GM23338 (cell line): ENCODE results near the gene HDHD3. TPM values are rescaled to one million over a fixed set of nuclear protein-coding genes. Genes with fewer than 3 reads are reported as not detected.

Source experiments
- ATAC-seq: fragments of 200-7000 bp; cut with Tn5 transposase; 3 replicates; pipeline ENCODE4 v1.9.1; 2020
- DNase-seq: peaks from one replicate; pipeline ENCODE4 v3.0.0-alpha.2; 2015; ENCODE audit warnings: low spot score
- H2AFZ ChIP-seq: fragments of 200-600 bp; sonication (generic); 2 replicates; pipeline ENCODE4 v1.8.0; 2016; ENCODE audit warnings: antibody characterized with exemption, mild to moderate bottlenecking, moderate library complexity
- H3F3A ChIP-seq: fragments of 200-600 bp; sonication (generic); replicated peaks from 2 replicates; pipeline ENCODE4 v1.8.0; 2017; ENCODE audit warnings: antibody characterized with exemption, mixed run types, low read depth
- H3K27ac ChIP-seq: fragments of 200-600 bp; sonication (generic); 2 replicates; pipeline ENCODE4 v1.6.1; 2016; ENCODE audit warnings: low read depth
- H3K27me3 ChIP-seq: fragments of 200-600 bp; sonication (generic); 2 replicates; pipeline ENCODE4 v1.8.0; 2016; ENCODE audit warnings: mild to moderate bottlenecking, mixed run types, moderate library complexity; ENCODE audit not compliant: insufficient read depth
- H3K36me3 ChIP-seq: fragments of 200-600 bp; sonication (generic); 2 replicates; pipeline ENCODE4 v1.8.0; 2016; ENCODE audit warnings: mild to moderate bottlenecking; ENCODE audit not compliant: insufficient read depth
- H3K4me1 ChIP-seq: fragments of 200-600 bp; sonication (generic); 2 replicates; pipeline ENCODE4 v1.8.0; 2016; ENCODE audit warnings: mild to moderate bottlenecking, moderate library complexity; ENCODE audit not compliant: insufficient read depth
- H3K4me2 ChIP-seq: fragments of 200-600 bp; sonication (generic); 2 replicates; pipeline ENCODE4 v1.7.1; 2017; ENCODE audit warnings: mixed run types
- H3K4me3 ChIP-seq: fragments of 200-600 bp; sonication (generic); 2 replicates; pipeline ENCODE4 v1.6.1; 2016; ENCODE audit warnings: mixed run types
- H3K79me2 ChIP-seq: fragments of 200-600 bp; sonication (generic); replicated peaks from 2 replicates; pipeline ENCODE4 v1.8.0; 2017; ENCODE audit warnings: mild to moderate bottlenecking; ENCODE audit not compliant: insufficient read depth
- H3K9me2 ChIP-seq: fragments of 200-600 bp; sonication (generic); 2 replicates; pipeline ENCODE4 v1.8.0; 2017; ENCODE audit not compliant: insufficient read depth
- H4K20me1 ChIP-seq: fragments of 200-600 bp; sonication (generic); replicated peaks from 2 replicates; pipeline ENCODE4 v1.8.0; 2017; ENCODE audit warnings: mild to moderate bottlenecking; ENCODE audit not compliant: insufficient read depth
- H3K27ac Mint-ChIP-seq: 2 replicates; pipeline ENCODE4 v1.8.0; 2020; ENCODE audit warnings: inconsistent platforms, mild to moderate bottlenecking, moderate library complexity, mixed read lengths
- H3K27me3 Mint-ChIP-seq: 3 replicates; pipeline ENCODE4 v1.8.0; 2022; ENCODE audit warnings: low read depth, mild to moderate bottlenecking, moderate library complexity, mixed read lengths, inconsistent platforms; ENCODE audit not compliant: insufficient read depth, poor library complexity
- H3K36me3 Mint-ChIP-seq: 3 replicates; pipeline ENCODE4 v1.8.0; 2021; ENCODE audit warnings: low read depth, mild to moderate bottlenecking, inconsistent platforms, moderate library complexity, mixed read lengths
- H3K4me1 Mint-ChIP-seq: 3 replicates; pipeline ENCODE4 v1.8.0; 2020; ENCODE audit warnings: mild to moderate bottlenecking, inconsistent platforms, mixed read lengths
- H3K4me3 Mint-ChIP-seq: 3 replicates; pipeline ENCODE4 v1.8.0; 2021; ENCODE audit warnings: moderate library complexity, mild to moderate bottlenecking, inconsistent platforms, mixed read lengths
- H3K9me3 Mint-ChIP-seq: 3 replicates; pipeline ENCODE4 v1.8.0; 2020; ENCODE audit warnings: moderate library complexity, mild to moderate bottlenecking, inconsistent platforms, mixed read lengths
- CREB1 ChIP-seq: fragments of 250-450 bp; sonication (Bioruptor Pico); IDR thresholded peaks from 2 replicates; pipeline ENCODE4 v1.5.0; 2020; ENCODE audit warnings: low read depth, mild to moderate bottlenecking, moderate library complexity
- EZH2 ChIP-seq: fragments of 200-600 bp; sonication (generic); IDR thresholded peaks from one replicate; pipeline ENCODE4 v1.8.0; 2017; ENCODE audit warnings: antibody characterized with exemption, mild to moderate bottlenecking, low read depth; ENCODE audit not compliant: unreplicated experiment
- EZH2phosphoT487 ChIP-seq: fragments of 200-600 bp; sonication (generic); IDR thresholded peaks from one replicate; pipeline ENCODE4 v1.8.1; 2018; ENCODE audit warnings: antibody characterized with exemption; ENCODE audit not compliant: unreplicated experiment
- JUNB ChIP-seq: IDR thresholded peaks from one replicate; pipeline ENCODE4 v1.6.1; 2016; ENCODE audit warnings: antibody characterized with exemption; ENCODE audit not compliant: unreplicated experiment
- NANOG ChIP-seq: IDR thresholded peaks from 2 replicates; pipeline ENCODE4 v1.6.1; 2016; ENCODE audit warnings: antibody characterized with exemption, borderline replicate concordance
- POLR2AphosphoS5 ChIP-seq: IDR thresholded peaks from 2 replicates; pipeline ENCODE4 v1.6.1; 2016; ENCODE audit warnings: antibody characterized with exemption, low read depth
- ZNF114 ChIP-seq: fragments of 250-450 bp; sonication (Bioruptor Pico); IDR thresholded peaks from 2 replicates; pipeline ENCODE4 v1.5.0; 2020; ENCODE audit warnings: mild to moderate bottlenecking, moderate library complexity
- ZNF331 ChIP-seq: fragments of 250-450 bp; sonication (Bioruptor Pico); IDR thresholded peaks from 2 replicates; pipeline ENCODE4 v1.5.0; 2020; ENCODE audit warnings: low read depth, mild to moderate bottlenecking, moderate library complexity
- polyA plus RNA-seq: library from polyadenylated mRNA; unstranded; fragments of >200 nt; fragmentation: Nextera tagmentation; extraction: Ambion mirVana; gene quantifications from 2 replicates; pipeline ENCODE4 v1.2.1, GENCODE V29; 2016
- total RNA-seq: library from RNA; depleted of rRNA; stranded (reverse); fragments of >200 nt; shearing (Covaris generic); gene quantifications from 2 replicates; pipeline ENCODE4 v1.2.3, GENCODE V29; 2014
- TF ChIP-seq, protein P1 (sequence below), 2 experiments: fragments of 200-600 bp in 1 of 2; sonication (generic) in 1 of 2; conservative IDR thresholded peaks; 2 replicates each; pipeline versions ENCODE4 v1.5.1 to v1.6.1; 2016 to 2017; ENCODE audit warnings: antibody characterized with exemption in 2 of 2, low read depth in 2 of 2, mild to moderate bottlenecking in 2 of 2, moderate library complexity in 1 of 2
- TF ChIP-seq, protein P2 (sequence below): fragments of 250-450 bp; sonication (Bioruptor Pico); IDR thresholded peaks from 2 replicates; pipeline ENCODE4 v1.5.0; 2020; ENCODE audit warnings: mild to moderate bottlenecking, moderate library complexity
- TF ChIP-seq, protein P3 (sequence below): IDR thresholded peaks from 2 replicates; pipeline ENCODE4 v1.6.1; 2016; ENCODE audit warnings: antibody characterized with exemption

HDHD3 gene
- total and polyA plus RNA-seq, 2 experiments from 2014 or later, result 9.5 to 17.7 TPM

DNA sequence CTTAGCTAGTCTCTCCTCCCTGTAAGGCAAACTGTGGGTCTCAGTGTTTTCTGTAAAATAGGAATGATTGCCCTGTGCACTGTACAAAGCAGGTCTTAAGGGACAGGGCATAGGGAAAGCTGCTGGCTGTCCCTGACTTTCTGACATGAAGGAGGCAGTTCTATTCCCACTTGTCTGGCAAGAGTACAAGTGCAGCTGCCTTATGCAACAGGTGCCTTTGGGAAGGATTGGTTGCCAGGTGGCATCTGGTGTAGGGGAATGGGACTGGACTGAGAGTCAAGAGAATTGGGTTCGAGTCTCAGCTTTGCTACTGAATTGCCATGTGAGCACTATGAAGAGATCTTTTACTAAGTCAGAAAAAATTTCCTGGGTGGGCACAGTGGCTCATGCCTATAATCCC is 17.4 kb downstream of the HDHD3 start:
- Histone ChIP-seq H3K9me2 (no peaks in the 10 kb centered on the region), H3K27ac (no peak overlapping the region), H3K79me2 (no peaks in the 10 kb centered on the region), H4K20me1 (no peaks in the 10 kb centered on the region), H3K4me1 (no peaks in the 10 kb centered on the region), H3K36me3 (no peaks in the 10 kb centered on the region), H3K4me3 (no peak overlapping the region), H3K27me3 (no peaks in the 10 kb centered on the region), H3F3A (no peaks in the 10 kb centered on the region), H3K4me2 (no peak overlapping the region), H2AFZ (no peak overlapping the region)
- Mint-ChIP-seq H3K4me3 (no peak overlapping the region), H3K36me3 (no peaks in the 10 kb centered on the region), H3K9me3 (no peaks in the 10 kb centered on the region), H3K4me1 (no peaks in the 10 kb centered on the region), H3K27ac (no peak overlapping the region), H3K27me3 (no peaks in the 10 kb centered on the region)
- ATAC-seq (no peak), DNase-seq (no peak)
- TF ChIP-seq, protein P1, sequence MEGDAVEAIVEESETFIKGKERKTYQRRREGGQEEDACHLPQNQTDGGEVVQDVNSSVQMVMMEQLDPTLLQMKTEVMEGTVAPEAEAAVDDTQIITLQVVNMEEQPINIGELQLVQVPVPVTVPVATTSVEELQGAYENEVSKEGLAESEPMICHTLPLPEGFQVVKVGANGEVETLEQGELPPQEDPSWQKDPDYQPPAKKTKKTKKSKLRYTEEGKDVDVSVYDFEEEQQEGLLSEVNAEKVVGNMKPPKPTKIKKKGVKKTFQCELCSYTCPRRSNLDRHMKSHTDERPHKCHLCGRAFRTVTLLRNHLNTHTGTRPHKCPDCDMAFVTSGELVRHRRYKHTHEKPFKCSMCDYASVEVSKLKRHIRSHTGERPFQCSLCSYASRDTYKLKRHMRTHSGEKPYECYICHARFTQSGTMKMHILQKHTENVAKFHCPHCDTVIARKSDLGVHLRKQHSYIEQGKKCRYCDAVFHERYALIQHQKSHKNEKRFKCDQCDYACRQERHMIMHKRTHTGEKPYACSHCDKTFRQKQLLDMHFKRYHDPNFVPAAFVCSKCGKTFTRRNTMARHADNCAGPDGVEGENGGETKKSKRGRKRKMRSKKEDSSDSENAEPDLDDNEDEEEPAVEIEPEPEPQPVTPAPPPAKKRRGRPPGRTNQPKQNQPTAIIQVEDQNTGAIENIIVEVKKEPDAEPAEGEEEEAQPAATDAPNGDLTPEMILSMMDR (conservative IDR thresholded peaks at IDR 0.05; ENCODE audit: low read depth in 2 of 2), result no peak
- TF ChIP-seq EZH2phosphoT487, result no peak

DNA sequence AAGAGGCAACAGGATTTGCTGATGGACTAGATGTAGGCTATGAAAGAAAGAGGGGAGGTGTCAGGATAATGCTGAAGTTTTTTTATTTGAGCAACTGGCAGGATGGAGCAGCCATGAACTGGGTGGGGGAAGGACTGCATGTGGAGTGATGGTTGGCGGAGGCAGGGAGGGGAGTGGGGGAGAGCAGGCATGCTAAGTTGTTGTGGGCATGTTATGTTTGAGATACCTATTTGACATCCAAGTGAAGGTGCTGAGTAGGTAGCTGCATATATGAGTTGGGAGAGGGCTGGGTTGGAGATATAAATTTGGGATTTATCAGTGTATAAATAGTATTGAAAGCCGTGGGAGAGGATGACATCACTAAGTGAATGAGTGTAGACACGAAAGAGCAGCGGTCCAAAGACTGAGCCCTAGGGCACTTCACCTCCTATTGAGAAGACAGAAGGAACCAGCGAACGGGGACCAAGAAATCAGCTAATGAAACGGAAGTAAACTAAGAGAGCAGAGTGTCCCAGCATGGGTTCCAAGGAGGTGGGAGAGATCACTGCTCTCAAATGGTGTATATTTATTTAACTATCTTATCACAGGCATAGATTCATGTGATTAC is 20.0 kb downstream of the HDHD3 start:
- Mint-ChIP-seq H3K4me3 (no peak overlapping the region), H3K9me3 (no peaks in the 10 kb centered on the region), H3K36me3 (no peaks in the 10 kb centered on the region), H3K27me3 (no peaks in the 10 kb centered on the region), H3K4me1 (no peaks in the 10 kb centered on the region), H3K27ac (no peak overlapping the region)
- Histone ChIP-seq H3K79me2 (no peaks in the 10 kb centered on the region), H4K20me1 (no peaks in the 10 kb centered on the region), H3K36me3 (no peaks in the 10 kb centered on the region), H3K4me3 (no peak overlapping the region), H3F3A (no peaks in the 10 kb centered on the region), H3K4me1 (no peaks in the 10 kb centered on the region), H3K9me2 (peaks cover 2% of the 10 kb centered on the region; the same call in 1 of the 2 replicates), H2AFZ (no peak overlapping the region), H3K4me2 (no peak overlapping the region), H3K27me3 (no peaks in the 10 kb centered on the region), H3K27ac (no peak overlapping the region)
- ATAC-seq (no peak), DNase-seq (no peak)
- TF ChIP-seq CREB1 (CRISPR knock-in tag) (no peak), ZNF331 (CRISPR knock-in tag) (no peak), POLR2AphosphoS5 (no peak), EZH2 (no peak), ZNF114 (CRISPR knock-in tag) (no peak), JUNB (no peak), NANOG (no peak)
- TF ChIP-seq, protein P2, sequence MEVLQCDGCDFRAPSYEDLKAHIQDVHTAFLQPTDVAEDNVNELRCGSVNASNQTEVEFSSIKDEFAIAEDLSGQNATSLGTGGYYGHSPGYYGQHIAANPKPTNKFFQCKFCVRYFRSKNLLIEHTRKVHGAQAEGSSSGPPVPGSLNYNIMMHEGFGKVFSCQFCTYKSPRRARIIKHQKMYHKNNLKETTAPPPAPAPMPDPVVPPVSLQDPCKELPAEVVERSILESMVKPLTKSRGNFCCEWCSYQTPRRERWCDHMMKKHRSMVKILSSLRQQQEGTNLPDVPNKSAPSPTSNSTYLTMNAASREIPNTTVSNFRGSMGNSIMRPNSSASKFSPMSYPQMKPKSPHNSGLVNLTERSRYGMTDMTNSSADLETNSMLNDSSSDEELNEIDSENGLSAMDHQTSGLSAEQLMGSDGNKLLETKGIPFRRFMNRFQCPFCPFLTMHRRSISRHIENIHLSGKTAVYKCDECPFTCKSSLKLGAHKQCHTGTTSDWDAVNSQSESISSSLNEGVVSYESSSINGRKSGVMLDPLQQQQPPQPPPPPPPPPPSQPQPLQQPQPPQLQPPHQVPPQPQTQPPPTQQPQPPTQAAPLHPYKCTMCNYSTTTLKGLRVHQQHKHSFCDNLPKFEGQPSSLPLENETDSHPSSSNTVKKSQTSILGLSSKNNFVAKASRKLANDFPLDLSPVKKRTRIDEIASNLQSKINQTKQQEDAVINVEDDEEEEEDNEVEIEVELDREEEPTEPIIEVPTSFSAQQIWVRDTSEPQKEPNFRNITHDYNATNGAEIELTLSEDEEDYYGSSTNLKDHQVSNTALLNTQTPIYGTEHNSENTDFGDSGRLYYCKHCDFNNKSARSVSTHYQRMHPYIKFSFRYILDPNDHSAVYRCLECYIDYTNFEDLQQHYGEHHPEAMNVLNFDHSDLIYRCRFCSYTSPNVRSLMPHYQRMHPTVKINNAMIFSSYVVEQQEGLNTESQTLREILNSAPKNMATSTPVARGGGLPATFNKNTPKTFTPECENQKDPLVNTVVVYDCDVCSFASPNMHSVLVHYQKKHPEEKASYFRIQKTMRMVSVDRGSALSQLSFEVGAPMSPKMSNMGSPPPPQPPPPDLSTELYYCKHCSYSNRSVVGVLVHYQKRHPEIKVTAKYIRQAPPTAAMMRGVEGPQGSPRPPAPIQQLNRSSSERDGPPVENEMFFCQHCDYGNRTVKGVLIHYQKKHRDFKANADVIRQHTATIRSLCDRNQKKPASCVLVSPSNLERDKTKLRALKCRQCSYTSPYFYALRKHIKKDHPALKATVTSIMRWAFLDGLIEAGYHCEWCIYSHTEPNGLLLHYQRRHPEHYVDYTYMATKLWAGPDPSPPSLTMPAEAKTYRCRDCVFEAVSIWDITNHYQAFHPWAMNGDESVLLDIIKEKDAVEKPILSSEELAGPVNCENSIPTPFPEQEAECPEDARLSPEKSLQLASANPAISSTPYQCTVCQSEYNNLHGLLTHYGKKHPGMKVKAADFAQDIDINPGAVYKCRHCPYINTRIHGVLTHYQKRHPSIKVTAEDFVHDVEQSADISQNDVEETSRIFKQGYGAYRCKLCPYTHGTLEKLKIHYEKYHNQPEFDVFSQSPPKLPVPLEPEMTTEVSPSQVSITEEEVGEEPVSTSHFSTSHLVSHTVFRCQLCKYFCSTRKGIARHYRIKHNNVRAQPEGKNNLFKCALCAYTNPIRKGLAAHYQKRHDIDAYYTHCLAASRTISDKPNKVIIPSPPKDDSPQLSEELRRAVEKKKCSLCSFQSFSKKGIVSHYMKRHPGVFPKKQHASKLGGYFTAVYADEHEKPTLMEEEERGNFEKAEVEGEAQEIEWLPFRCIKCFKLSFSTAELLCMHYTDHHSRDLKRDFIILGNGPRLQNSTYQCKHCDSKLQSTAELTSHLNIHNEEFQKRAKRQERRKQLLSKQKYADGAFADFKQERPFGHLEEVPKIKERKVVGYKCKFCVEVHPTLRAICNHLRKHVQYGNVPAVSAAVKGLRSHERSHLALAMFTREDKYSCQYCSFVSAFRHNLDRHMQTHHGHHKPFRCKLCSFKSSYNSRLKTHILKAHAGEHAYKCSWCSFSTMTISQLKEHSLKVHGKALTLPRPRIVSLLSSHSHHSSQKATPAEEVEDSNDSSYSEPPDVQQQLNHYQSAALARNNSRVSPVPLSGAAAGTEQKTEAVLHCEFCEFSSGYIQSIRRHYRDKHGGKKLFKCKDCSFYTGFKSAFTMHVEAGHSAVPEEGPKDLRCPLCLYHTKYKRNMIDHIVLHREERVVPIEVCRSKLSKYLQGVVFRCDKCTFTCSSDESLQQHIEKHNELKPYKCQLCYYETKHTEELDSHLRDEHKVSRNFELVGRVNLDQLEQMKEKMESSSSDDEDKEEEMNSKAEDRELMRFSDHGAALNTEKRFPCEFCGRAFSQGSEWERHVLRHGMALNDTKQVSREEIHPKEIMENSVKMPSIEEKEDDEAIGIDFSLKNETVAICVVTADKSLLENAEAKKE (CRISPR knock-in tag), result no peak
- TF ChIP-seq, protein P1 (conservative IDR thresholded peaks at IDR 0.05; ENCODE audit: low read depth in 2 of 2), result no peak
- TF ChIP-seq, protein P3, sequence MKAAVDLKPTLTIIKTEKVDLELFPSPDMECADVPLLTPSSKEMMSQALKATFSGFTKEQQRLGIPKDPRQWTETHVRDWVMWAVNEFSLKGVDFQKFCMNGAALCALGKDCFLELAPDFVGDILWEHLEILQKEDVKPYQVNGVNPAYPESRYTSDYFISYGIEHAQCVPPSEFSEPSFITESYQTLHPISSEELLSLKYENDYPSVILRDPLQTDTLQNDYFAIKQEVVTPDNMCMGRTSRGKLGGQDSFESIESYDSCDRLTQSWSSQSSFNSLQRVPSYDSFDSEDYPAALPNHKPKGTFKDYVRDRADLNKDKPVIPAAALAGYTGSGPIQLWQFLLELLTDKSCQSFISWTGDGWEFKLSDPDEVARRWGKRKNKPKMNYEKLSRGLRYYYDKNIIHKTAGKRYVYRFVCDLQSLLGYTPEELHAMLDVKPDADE, result no peak
